OCI-LY3 (cell line): ENCODE data around the gene UST.

ENCODE experiments used
- EZH2phosphoT487 ChIP-seq: fragments of 200-600 bp; shearing (Covaris generic); IDR thresholded peaks from 2 replicates; pipeline ENCODE4 v1.6.1; 2018; ENCODE audit warnings: antibody characterized with exemption, mixed run types, low read depth
- TF ChIP-seq, protein P1 (sequence below): fragments of 200-600, 300-600 bp; sonication (generic); IDR thresholded peaks from 2 replicates; pipeline ENCODE4 v1.5.1; 2014; ENCODE audit warnings: antibody characterized with exemption, low read length, low read depth

DNA sequence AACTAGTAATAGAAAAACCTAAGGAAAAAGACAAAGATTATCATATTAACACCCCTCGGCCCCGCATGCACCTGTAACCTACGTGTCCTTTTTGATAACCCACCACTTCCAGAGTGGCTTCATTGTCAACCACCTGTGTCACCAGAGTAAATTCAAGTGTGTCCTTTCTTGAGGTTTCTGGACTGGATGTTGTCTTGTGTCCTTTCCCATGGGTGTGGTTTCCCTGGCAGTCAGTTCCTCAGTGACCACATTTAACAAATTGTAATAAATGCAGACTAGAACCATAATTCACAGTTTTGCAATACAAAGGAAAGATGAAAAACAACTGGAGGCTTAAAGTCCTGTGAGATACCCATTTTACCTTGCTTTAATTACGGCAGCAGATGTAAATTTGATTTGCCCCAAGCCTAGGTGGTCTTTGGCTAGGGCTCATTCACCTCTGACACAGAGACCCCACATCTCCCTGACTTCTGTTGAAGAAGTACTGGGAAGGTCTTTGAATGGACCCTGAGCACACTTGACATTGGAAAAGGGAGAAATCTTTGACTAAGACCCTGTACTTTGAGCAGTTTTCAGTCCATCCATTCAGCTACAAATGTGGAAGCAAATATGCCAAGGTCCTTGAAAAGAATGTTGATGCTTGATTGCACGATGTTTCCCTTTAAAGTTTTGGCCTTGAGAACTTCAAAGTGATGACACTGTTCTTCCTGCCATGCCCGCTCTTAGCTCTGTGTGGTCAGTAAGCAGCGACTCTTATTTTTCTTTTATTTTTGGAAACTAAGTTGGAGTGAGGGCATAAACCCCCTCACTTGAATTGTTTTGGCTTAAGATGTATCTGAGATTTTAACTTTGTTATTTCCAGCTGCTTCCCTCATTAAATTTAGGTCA, 232.4 kb downstream of the UST start:
- TF ChIP-seq, protein P1, sequence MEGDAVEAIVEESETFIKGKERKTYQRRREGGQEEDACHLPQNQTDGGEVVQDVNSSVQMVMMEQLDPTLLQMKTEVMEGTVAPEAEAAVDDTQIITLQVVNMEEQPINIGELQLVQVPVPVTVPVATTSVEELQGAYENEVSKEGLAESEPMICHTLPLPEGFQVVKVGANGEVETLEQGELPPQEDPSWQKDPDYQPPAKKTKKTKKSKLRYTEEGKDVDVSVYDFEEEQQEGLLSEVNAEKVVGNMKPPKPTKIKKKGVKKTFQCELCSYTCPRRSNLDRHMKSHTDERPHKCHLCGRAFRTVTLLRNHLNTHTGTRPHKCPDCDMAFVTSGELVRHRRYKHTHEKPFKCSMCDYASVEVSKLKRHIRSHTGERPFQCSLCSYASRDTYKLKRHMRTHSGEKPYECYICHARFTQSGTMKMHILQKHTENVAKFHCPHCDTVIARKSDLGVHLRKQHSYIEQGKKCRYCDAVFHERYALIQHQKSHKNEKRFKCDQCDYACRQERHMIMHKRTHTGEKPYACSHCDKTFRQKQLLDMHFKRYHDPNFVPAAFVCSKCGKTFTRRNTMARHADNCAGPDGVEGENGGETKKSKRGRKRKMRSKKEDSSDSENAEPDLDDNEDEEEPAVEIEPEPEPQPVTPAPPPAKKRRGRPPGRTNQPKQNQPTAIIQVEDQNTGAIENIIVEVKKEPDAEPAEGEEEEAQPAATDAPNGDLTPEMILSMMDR, result no peak
- no peak for TF ChIP-seq EZH2phosphoT487
